ENCODE results near the gene NT5C1B.

The NT5C1B gene

DNA sequence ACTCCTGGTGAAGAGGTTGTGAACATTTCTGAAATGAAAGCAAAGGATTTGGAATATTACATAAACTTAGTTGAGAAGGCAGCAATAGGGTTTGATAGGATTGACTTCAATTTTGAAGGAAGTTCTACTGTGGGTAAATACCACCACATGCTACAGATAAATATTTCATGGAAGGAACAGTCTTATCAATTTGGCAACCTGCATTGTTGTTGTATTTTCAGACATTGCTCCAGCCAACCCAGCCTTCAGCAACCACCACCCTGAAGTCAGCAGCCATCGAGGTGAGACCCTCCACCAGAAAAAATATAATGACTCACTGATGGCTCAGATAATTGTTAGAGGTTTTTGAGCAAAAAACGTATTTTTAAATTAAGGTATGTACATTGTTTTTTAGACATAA, 38.9 kb downstream of the NT5C1B start:
- DNase-seq: no peak

DNA sequence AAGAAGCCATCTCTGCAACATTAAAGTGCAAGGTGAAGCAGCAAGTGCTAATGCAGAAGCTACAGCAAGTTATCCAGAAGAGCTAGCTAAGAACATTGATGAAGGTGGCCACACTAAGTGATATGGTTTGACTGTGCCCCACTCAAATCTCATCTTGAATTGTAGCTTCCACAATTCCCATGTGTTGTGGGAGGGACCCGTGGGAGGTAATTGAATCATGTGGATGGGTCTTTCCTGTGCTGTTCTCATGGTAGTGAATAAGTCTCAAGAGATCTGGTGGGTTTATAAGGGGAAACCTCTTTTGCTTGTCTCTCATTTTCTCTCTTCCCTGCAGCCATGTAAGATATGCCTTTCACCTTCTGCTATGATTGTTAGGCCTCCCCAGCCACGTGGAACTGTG, 40.3 kb downstream of the NT5C1B start:
- DNase-seq: no peak

GRCh38 chr2:18548621-18549020, 40.7 kb downstream of the NT5C1B start:
- no peak for DNase-seq

- no peak for DNase-seq
These were observed 42.8 kb downstream of the NT5C1B start for GRCh38 chr2:18546567-18546966.

- DNase-seq: no peak
These were observed 44.0 kb downstream of the NT5C1B start for GRCh38 chr2:18545384-18545783.

- DNase-seq: no peak
These were observed 45.2 kb downstream of the NT5C1B start for GRCh38 chr2:18544171-18544570.

DNA sequence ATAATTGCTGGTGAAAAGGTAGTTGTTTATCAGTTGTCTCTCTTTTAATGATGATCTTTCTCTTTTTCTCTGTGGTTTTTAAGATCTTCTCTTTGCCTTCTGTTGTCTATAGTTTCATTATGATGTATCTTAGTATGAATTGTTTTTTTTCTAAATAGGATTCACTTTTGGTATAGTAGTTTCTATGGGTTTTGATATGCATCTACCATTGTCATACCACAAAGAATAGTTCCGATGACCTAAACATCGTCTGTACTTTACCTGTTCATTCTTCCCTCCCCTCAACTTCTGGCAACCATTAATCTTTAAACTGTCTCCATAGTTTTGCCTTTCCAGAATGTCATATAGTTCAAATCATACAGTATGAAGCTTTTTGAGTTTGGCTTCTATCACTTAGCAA, 48.5 kb downstream of the NT5C1B start:
- DNase-seq: no peak

DNA sequence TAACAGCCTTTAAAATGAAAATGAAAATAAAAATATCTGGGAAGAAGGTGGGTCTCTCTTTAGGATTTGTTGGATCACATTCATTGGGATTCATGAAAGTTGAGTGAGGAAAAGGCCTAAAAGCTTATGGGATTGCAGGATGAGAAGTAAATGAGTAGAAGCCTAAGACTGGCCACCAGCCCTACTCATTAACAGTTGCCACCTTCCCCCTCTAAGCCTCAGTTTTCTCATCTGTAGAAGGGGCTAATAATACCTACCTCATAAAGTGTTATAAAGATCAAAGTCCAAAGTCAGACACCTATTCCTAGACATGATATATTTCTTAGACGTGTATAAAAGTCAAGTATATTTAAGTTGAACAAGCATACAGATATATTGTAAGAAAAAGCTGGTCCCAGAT, 52.7 kb downstream of the NT5C1B start:
- no peak for DNase-seq

DNA sequence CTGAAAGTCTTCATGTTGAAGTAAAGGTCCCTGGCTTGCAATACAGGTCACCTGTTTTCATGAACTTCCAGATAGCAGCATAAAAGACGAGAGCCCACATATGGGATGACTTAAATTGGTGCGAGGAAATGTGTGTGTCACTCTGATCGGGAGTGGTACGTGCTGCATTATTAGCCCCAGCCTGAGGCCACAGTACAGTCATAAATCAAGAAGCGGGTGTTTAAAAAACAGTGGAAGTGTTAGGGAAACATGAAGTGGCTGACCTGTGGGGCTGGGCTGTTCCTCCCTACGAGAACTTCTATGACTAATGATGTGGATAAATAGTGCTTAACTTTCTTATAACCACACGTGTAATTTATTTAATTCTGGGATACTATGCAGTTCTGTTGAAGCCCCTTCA, 53.3 kb downstream of the NT5C1B start:
- DNase-seq: no peak

- no peak for DNase-seq
These were observed 58.2 kb downstream of the NT5C1B start for GRCh38 chr2:18531194-18531593.

- DNase-seq: no peak
These were observed 61.5 kb downstream of the NT5C1B start for GRCh38 chr2:18527822-18528221.

- no peak for DNase-seq
These were observed 62.0 kb downstream of the NT5C1B start for GRCh38 chr2:18527326-18527725.

GRCh38 chr2:18526429-18526828, 62.9 kb downstream of the NT5C1B start:
- no peak for DNase-seq

DNA sequence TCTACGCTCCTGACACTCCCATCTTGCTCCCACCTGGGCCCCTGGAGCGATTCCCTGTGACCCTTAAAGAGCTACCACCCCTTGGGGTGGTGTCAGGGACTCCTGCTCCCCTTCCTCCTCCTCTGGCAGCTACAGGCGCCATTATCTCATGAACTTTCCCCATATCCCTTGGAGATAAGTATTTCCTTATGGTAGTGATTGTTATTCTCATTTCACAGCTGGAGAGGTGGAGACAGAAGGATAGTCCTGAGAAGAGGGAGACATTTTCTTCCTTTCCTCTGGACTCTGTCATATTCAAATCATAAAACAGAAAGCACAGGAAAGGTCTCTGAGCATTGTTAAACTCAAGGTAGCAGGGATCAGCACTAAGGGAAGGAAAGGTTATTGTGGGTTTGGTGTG, 63.5 kb downstream of the NT5C1B start:
- DNase-seq: no peak

- DNase-seq: no peak
These were observed 64.1 kb downstream of the NT5C1B start for GRCh38 chr2:18525236-18525635.

GRCh38 chr2:18522484-18523146, 66.8 kb downstream of the NT5C1B start:
- DNase-seq: no peak

GRCh38 chr2:18520451-18521425, 68.6 kb downstream of the NT5C1B start:
- DNase-seq: peak; percentile 50 to 73

GRCh38 chr2:18519914-18520450, 69.4 kb downstream of the NT5C1B start:
- no peak for DNase-seq

- DNase-seq: no peak
These were observed 71.0 kb downstream of the NT5C1B start for GRCh38 chr2:18518116-18519111.

GRCh38 chr2:18517386-18517785, 72.0 kb downstream of the NT5C1B start:
- no peak for DNase-seq

DNA sequence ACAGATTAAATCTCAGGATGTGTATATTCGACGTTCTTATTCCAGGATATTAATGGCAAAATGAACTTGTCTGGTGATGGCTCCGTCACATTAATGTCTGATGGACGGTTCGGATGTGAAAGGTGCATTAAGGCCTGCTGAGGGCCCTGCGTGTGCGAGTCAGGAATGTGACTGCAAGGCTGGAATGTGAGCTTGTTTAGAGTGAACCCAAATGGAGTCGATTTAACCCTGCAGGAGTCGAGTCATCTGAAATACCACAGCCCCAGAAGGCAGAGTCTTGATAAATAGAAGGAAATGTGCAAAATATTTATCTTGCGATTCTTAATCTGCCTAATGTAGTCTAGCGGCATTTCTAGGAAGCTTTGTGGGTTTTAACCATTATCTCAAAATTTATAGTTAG, 73.3 kb downstream of the NT5C1B start:
- DNase-seq: no peak
